Measurements from ENCODE around the gene C11orf91. TPM values are rescaled to one million over a fixed set of nuclear protein-coding genes. Genes with fewer than 3 reads are reported as not detected.

Gene C11orf91
- polyA plus RNA-seq, 1 donor, result not detected

Other genes starting within 250 kb of the C11orf91 start
- gene CD59, start 35.6 kb upstream of the C11orf91 start, polyA plus RNA-seq (ENCODE audit: insufficient read length), result 98.6 TPM
- gene FBXO3, start 73.7 kb upstream of the C11orf91 start, polyA plus RNA-seq (ENCODE audit: insufficient read length), result 23.8 TPM
- gene LMO2, start 191.2 kb upstream of the C11orf91 start, polyA plus RNA-seq (ENCODE audit: insufficient read length), result 16.5 TPM

Measured in hindlimb muscle (tissue), 1 donor.